HCT116 (cell line): ENCODE measurements around the gene ALDH16A1. TPM values are rescaled to one million over a fixed set of nuclear protein-coding genes. Genes with fewer than 3 reads are reported as not detected.

Experiments
- ATAC-seq: fragments of 200-7000 bp; cut with Tn5 transposase; 2 replicates; pipeline ENCODE4 v1.9.1; 2020; ENCODE audit warnings: mild to moderate bottlenecking, moderate library complexity
- BruUV-seq: library from RNA; stranded (reverse); fragments of 400-500 nt; replicated peaks from 2 replicates; lab custom pipeline; 2021; lab: Mats Ljungman, UMichigan
- CTCF ChIA-PET: fragments of 300-600 bp; sonication (Branson Sonifier 250); formaldehyde crosslinking; loops from one replicate; lab custom pipeline; 2021; ENCODE audit warnings: antibody characterized with exemption; lab: Charles Lee
- POLR2A ChIA-PET: fragments of 300-600, 350-600 bp; sonication (Branson Sonifier 250); formaldehyde crosslinking; loops from one replicate; lab custom pipeline; 2021; ENCODE audit warnings: antibody characterized with exemption; lab: Charles Lee
- RAD21 ChIA-PET, 2 experiments: fragments of 300-600 bp; sonication (Branson Sonifier 250); formaldehyde crosslinking; loops; one replicate each; lab custom pipeline; 2023; ENCODE audit warnings: low total read pairs in 2 of 2; ENCODE audit not compliant: uncharacterized antibody in 2 of 2, unreplicated experiment in 2 of 2, low non-redundant PET in 1 of 2; lab: Charles Lee
- DNase-seq: peaks from one replicate; pipeline ENCODE4 v3.0.0-alpha.2; 2010; ENCODE audit warnings: low read depth, low spot score
- H2AFZ ChIP-seq: fragments of 200-600 bp; shearing (Covaris generic), sonication (generic); 2 replicates; pipeline ENCODE4 v1.6.1; 2017; ENCODE audit warnings: low read depth, mixed run types, mixed read lengths, antibody characterized with exemption, low read length; ENCODE audit not compliant: poor library complexity, severe bottlenecking
- H3K27ac ChIP-seq: 2 replicates; pipeline ENCODE4 v1.5.1; 2012; ENCODE audit warnings: low read depth, low read length
- H3K27me3 ChIP-seq: fragments of 200-600 bp; sonication (generic); 2 replicates; pipeline ENCODE4 v1.6.1; 2016; ENCODE audit warnings: mixed run types, low read length, mixed read lengths; ENCODE audit not compliant: insufficient read depth
- H3K36me3 ChIP-seq, 2 experiments: fragments of 200-500 bp in 1 of 2; fragments of 200-600 bp in 1 of 2; sonication (Bioruptor generic) in 1 of 2; sonication (generic) in 1 of 2; 2 replicates each; pipeline versions ENCODE4 v1.5.1 to v1.6.1; 2014 to 2016; ENCODE audit warnings: low read length in 2 of 2, inconsistent platforms in 1 of 2, mixed read lengths in 1 of 2, mixed run types in 1 of 2; ENCODE audit not compliant: insufficient read depth in 2 of 2, control insufficient read depth in 1 of 2
- H3K4me1 ChIP-seq, 2 experiments: fragments of 200-600 bp in 1 of 2; sonication (generic) in 1 of 2; 2 replicates each; pipeline versions ENCODE4 v1.5.1 to v1.6.1; 2012 to 2017; ENCODE audit warnings: low read length in 2 of 2, inconsistent platforms in 1 of 2, mild to moderate bottlenecking in 1 of 2, mixed read lengths in 1 of 2, mixed run types in 1 of 2, moderate library complexity in 1 of 2; ENCODE audit not compliant: insufficient read depth in 2 of 2, control insufficient read depth in 1 of 2
- H3K4me2 ChIP-seq: fragments of 200-600 bp; sonication (generic); 2 replicates; pipeline ENCODE4 v1.6.1; 2017; ENCODE audit warnings: mixed run types, low read length, mixed read lengths
- H3K4me3 ChIP-seq, 2 experiments: fragments of 200-600 bp in 1 of 2; sonication (generic) in 1 of 2; replicated peaks in 1 of 2; 2 replicates each; pipeline ENCODE4 v1.5.1; 2011 to 2016; ENCODE audit warnings: low read length in 2 of 2, control low read depth in 1 of 2, low read depth in 1 of 2, mild to moderate bottlenecking in 1 of 2, mixed read lengths in 1 of 2, mixed run types in 1 of 2
- H3K79me2 ChIP-seq: fragments of 200-600 bp; sonication (generic); 2 replicates; pipeline ENCODE4 v1.6.1; 2017; ENCODE audit warnings: mild to moderate bottlenecking, mixed run types, low read length, moderate library complexity, mixed read lengths; ENCODE audit not compliant: insufficient read depth
- H3K9ac ChIP-seq: fragments of 200-600 bp; sonication (generic); 2 replicates; pipeline ENCODE4 v1.6.1; 2016; ENCODE audit warnings: low read length, mixed read lengths
- H3K9me2 ChIP-seq: fragments of 200-600 bp; sonication (generic), shearing (Covaris generic); 2 replicates; pipeline ENCODE4 v1.6.1; 2017; ENCODE audit warnings: mixed run types, mild to moderate bottlenecking, moderate library complexity; ENCODE audit not compliant: insufficient read depth
- H3K9me3 ChIP-seq, 2 experiments: fragments of 200-500 bp in 1 of 2; fragments of 200-600 bp in 1 of 2; sonication (Bioruptor generic) in 1 of 2; sonication (generic) in 1 of 2; 2 replicates each; pipeline ENCODE4 v1.6.1; 2014 to 2017; ENCODE audit warnings: low read length in 2 of 2, mixed read lengths in 2 of 2, inconsistent platforms in 1 of 2, low read depth in 1 of 2, mild to moderate bottlenecking in 1 of 2, mixed run types in 1 of 2, moderate library complexity in 1 of 2; ENCODE audit not compliant: control insufficient read depth in 1 of 2, insufficient read depth in 1 of 2
- H4K20me1 ChIP-seq: fragments of 200-600 bp; sonication (generic), shearing (Covaris generic); 2 replicates; pipeline ENCODE4 v1.6.1; 2017; ENCODE audit warnings: mixed run types, mild to moderate bottlenecking, moderate library complexity; ENCODE audit not compliant: insufficient read depth
- CBX3 ChIP-seq: IDR thresholded peaks from 2 replicates; pipeline ENCODE4 v1.6.1; 2012; ENCODE audit warnings: low read depth
- CTCF ChIP-seq, 3 experiments: fragments of 200-600 bp in 1 of 3; sonication (generic) in 1 of 3; IDR thresholded peaks in 2 of 3; conservative IDR thresholded peaks in 1 of 3; 2 replicates each; pipeline ENCODE4 v1.5.1; 2012 to 2017; ENCODE audit warnings: low read depth in 2 of 3, low read length in 2 of 3, antibody characterized with exemption in 1 of 3, borderline replicate concordance in 1 of 3, control low read depth in 1 of 3, mild to moderate bottlenecking in 1 of 3, mixed read lengths in 1 of 3, mixed run types in 1 of 3, moderate library complexity in 1 of 3; ENCODE audit not compliant: insufficient read depth in 1 of 3
- EGR1 ChIP-seq: IDR thresholded peaks from 2 replicates; pipeline ENCODE4 v1.6.1; 2012; ENCODE audit warnings: low read depth
- ELF1 ChIP-seq: IDR thresholded peaks from 2 replicates; pipeline ENCODE4 v1.6.1; 2012; ENCODE audit warnings: low read depth, borderline replicate concordance
- MAX ChIP-seq: IDR thresholded peaks from 2 replicates; pipeline ENCODE4 v1.6.1; 2012
- POLR2A ChIP-seq: IDR thresholded peaks from 2 replicates; pipeline ENCODE4 v1.7.0; 2011; ENCODE audit warnings: borderline replicate concordance; ENCODE audit not compliant: insufficient read depth, insufficient read length; ENCODE audit errors: extremely low read depth
- POLR2AphosphoS5 ChIP-seq: IDR thresholded peaks from 2 replicates; pipeline ENCODE4 v1.6.1; 2011; ENCODE audit warnings: mild to moderate bottlenecking, low read depth, low read length, moderate library complexity
- SIN3A ChIP-seq: IDR thresholded peaks from 2 replicates; pipeline ENCODE4 v1.6.1; 2012; ENCODE audit warnings: low read depth
- SP1 ChIP-seq: IDR thresholded peaks from 2 replicates; pipeline ENCODE4 v1.6.1; 2012; ENCODE audit warnings: low read depth
- TCF7L2 ChIP-seq: IDR thresholded peaks from 2 replicates; pipeline ENCODE4 v1.7.0; 2011; ENCODE audit warnings: borderline replicate concordance, inconsistent platforms; ENCODE audit not compliant: insufficient read depth, insufficient read length; ENCODE audit errors: extremely low read depth
- YY1 ChIP-seq: IDR thresholded peaks from 2 replicates; pipeline ENCODE4 v1.6.1; 2011; ENCODE audit warnings: low read length, low read depth, moderate library complexity, mild to moderate bottlenecking; ENCODE audit not compliant: insufficient replicate concordance; ENCODE audit errors: extremely low read depth
- ZFX ChIP-seq: fragments of 450-650 bp; IDR thresholded peaks from 2 replicates; pipeline ENCODE4 v1.6.1; 2017
- intact Hi-C: fragments of 100-400 bp; cut with micrococcal nuclease; formaldehyde crosslinking; loops from 2 replicates; pipeline ENCODE4 v1.10.0; 2022
- total RNA-seq: library from RNA; stranded (reverse); gene quantifications from one replicate; pipeline ENCODE4 v1.2.1, GENCODE V29; 2021; ENCODE audit not compliant: unreplicated experiment
- TF ChIP-seq, protein P1 (sequence below): IDR thresholded peaks from 2 replicates; pipeline ENCODE4 v1.6.1; 2011; ENCODE audit warnings: mild to moderate bottlenecking, low read length, moderate library complexity; ENCODE audit not compliant: insufficient replicate concordance; ENCODE audit errors: extremely low read depth

The ALDH16A1 gene
- total RNA-seq, 1 experiment from 2014 or later = 22.8 TPM

GRCh38 chr19:49487277-49488045, 34.4 kb downstream of the ALDH16A1 start, which contains the start of gene RPL13A:
RPL13A (plus strand) TSS chr19:49487608; CDS start chr19:49487630, 22 bp downstream.
- CTCF ChIA-PET = no interaction called here
- TSS peak; percentile 66 for BruUV-seq
- DNase-seq (peak; percentile 99), ATAC-seq (peak; percentile 88)
- H3K4me2 ChIP-seq = peak within 1 kb of the TSS; percentile 85
- no peak within 1 kb of the TSS for H2AFZ ChIP-seq
- H3K27ac ChIP-seq = peak within 1 kb of the TSS; percentile 86
- intact Hi-C loops = no loop called here
- POLR2A ChIA-PET = interaction anchor here (2.1 kb wide), 2 partner anchors 11 to 35 kb away, joined by 5 to 8 read pairs; partner anchors contain the start of gene PIH1D1
- H3K9me3 ChIP-seq = no peaks in the 10 kb centered on the region
- peaks cover 21 to 47% of the 10 kb centered on the region in 2 experiments for H3K36me3 ChIP-seq
- peaks cover 43% of the 10 kb centered on the region for H3K79me2 ChIP-seq
- peaks cover 7 to 39% of the 10 kb centered on the region in 2 experiments; a peak in 3 of 4 replicates for H3K4me1 ChIP-seq
- no peaks in the 10 kb centered on the region for H3K27me3 ChIP-seq
- RAD21 ChIA-PET = no interaction called here
- H3K4me3 ChIP-seq = peak within 1 kb of the TSS; percentile 99 to 100
- peaks cover 19% of the 10 kb centered on the region; the same call in 1 of the 2 replicates for H4K20me1 ChIP-seq
- peak within 1 kb of the TSS; percentile 100 for H3K9ac ChIP-seq
- H3K9me2 ChIP-seq = no peaks in the 10 kb centered on the region
- TF ChIP-seq, protein P1, sequence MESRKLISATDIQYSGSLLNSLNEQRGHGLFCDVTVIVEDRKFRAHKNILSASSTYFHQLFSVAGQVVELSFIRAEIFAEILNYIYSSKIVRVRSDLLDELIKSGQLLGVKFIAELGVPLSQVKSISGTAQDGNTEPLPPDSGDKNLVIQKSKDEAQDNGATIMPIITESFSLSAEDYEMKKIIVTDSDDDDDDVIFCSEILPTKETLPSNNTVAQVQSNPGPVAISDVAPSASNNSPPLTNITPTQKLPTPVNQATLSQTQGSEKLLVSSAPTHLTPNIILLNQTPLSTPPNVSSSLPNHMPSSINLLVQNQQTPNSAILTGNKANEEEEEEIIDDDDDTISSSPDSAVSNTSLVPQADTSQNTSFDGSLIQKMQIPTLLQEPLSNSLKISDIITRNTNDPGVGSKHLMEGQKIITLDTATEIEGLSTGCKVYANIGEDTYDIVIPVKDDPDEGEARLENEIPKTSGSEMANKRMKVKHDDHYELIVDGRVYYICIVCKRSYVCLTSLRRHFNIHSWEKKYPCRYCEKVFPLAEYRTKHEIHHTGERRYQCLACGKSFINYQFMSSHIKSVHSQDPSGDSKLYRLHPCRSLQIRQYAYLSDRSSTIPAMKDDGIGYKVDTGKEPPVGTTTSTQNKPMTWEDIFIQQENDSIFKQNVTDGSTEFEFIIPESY = peak; percentile 52
- peak; percentile 99 for TF ChIP-seq YY1
- peak; percentile 83 for TF ChIP-seq MAX
- no peak; the same call in 1 of the 2 replicates for TF ChIP-seq ELF1
- peak; percentile 92 for TF ChIP-seq TCF7L2
- TF ChIP-seq EGR1 = peak; percentile 95
- peak; percentile 97 for TF ChIP-seq SP1
- TF ChIP-seq CTCF (IDR thresholded peaks at IDR 0.05 in 2 of 3, conservative IDR thresholded peaks at IDR 0.05 in 1 of 3; ENCODE audit: borderline replicate concordance in 1 of 3, insufficient read depth in 1 of 3, low read depth in 2 of 3, low read length in 2 of 3) = no peak
- TF ChIP-seq ZFX = peak; percentile 78; the same call in 1 of the 2 replicates
- peak; percentile 95 for TF ChIP-seq SIN3A
- TF ChIP-seq POLR2A = peak; percentile 98
- TF ChIP-seq CBX3 = no peak
- TF ChIP-seq POLR2AphosphoS5 = peak; percentile 99
- TF ChIP-seq, all 23 proteins: peak for 10
